ENCODE measurements around the gene CFAP157.
"Not testable (repeated sequence)": the region's sequence is repeated elsewhere in the genome, so short reads cannot be mapped to it uniquely, and the experiment has no call there.

CFAP157 gene

DNA sequence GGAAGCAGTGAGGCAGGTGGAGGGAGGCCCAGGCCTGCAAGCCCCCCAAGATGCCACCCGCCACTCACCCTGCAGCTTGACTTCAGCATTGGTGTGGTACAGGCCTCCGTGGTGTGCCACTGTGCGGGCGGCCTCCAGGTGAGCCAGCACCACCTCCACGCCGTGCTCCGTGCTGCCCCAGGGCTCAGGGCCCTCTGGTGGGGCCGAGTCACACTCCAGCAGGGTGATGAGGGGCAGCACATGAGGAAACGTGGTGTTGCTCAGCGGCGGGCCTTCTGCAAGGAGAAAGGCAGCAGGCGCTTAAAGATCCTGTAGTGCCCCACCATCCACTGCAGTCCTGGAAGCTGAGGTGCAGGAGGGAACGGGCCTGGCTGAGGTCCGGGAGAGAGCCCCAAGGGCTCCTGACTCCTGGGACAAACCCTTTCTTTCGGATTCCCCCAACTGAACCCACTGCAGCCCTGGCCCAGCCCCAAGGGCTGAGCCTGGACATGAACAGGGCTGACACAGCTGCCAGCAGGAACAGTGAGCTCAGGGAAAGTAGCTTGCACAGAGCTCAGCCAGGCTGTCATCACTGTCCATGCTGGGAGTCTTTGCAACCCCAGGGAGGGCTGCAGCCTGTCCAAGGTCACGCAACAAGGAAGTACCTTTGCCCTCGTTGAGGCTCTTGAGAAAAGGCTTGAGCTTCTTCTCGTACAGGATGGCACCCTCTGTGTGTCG, 33.0 kb downstream of the CFAP157 start:
- no peak for DNase-seq

DNA sequence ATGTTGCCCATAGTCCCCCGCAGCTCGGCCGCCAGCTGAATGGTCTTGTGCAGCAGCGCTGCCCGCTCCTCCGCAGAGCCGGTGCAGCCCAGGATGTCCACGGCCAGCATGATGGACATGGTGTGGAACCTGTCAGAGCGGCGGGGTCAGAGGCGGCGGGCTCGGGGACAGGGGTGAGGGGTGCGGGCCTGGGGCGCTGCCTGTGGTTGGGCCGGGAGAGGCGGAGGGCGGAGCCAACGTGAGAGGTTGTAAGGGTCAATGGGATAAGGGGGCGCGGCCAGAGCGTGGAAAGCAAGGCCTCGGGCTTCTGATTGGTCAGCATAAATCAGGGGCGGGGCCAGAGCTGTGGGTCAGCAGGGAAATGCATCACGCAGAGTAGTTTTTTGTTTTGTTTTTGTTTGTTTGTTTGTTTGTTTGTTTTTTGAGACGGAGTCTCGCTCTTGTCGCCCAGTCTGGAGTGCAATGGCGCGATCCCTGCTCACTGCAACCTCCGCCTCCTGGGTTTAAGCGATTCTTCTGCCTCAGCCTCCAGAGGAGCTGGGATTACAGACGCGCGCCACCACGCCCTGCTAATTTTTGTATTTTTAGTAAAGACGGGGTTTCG, 35.1 kb downstream of the CFAP157 start:
- DNase-seq, result no peak

DNA sequence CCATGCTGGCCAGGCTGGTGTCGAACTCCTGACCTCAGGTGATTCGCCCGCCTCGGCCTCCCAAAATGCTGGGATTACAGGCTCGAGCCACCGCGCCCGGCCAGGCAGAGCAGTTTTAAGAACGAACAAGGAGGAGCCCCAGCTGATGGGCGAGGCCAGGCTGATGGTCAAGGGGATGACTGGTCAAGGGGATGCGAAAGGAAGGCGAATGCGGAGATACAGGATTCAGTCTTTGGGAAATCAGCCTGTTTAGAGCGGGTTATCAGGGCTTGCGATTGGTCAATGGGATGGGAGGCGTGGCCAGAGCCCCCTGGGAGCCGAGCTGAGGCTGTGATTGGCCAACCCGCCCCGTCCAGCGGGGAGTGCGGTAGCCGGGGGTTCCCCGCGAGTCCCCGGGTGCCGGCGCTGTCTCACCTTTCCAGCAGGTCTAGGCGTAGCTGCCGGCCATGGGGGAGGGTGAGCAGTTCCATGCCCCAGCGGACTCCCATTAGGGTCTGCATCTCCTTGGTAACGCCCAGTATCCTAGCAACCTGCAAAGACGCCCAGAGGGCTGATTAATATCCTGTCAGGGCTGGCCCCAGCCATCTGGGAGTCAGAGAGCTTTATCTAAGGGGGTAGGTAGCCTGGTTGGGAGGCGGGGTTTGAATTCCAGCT, 35.8 kb downstream of the CFAP157 start:
- DNase-seq, result no peak

DNA sequence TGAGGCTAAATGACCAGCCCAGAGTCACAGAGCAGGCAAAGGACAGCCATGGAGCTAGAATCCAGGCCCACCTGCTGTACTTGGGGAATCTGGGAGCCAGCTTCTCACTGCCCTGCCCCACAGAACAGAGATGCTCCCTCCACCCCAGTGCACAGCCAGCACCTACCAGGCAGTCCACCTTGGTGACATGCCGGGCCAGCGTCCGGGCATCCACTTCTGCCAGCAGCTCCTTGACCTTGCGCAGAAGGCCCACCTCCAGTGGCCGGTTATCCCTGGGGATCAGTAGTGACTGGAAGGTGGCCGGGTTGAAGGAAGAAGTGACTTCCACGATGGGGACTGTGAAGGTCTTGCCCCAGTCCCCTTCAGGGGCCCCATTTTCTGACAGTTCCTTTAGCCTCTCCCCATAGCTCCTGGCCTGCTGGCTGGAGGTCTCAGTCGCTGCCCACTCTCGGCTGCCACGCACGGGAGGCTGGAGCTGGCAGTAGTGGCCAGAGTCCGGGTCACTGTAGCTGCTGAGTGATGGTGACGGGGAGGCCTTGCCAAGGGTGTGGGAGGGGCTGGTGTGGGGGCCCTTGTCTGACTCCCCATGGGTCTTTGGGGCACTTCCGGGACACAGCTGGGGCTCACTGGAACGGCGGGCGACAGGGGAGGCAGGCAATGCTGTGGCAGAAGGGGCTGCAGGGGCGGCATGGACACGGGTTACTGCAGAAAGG, 37.8 kb downstream of the CFAP157 start:
- no peak for DNase-seq

DNA sequence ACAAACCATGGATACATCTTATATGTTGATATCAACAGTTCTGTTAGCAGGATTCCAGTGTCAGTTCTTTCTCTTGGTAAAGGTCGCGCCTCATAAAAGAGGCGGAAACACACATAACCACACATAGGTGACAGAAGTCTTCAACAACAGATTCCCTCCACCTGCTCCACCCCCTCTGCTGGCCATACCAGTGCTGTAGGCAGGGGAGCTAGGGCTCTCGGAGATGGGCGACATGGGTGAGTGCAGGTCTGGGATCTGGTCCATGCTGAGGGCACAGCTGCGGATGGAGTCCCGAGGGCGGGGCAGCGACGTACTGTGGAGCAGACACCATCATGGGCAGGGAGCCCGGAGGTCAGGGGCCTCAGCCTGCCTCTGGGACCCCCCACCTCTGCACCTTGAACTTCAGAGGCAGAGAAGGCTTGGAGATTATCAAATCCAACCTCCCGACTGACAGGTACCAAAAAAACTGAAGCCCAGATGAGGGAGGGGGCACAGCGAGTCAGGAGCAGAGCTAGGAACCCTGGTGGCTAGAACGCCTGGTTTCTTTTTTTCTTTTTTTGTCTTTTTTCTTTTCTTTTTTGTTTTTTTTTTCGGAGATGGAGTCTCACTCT, 40.3 kb downstream of the CFAP157 start:
- DNase-seq, result no peak

DNA sequence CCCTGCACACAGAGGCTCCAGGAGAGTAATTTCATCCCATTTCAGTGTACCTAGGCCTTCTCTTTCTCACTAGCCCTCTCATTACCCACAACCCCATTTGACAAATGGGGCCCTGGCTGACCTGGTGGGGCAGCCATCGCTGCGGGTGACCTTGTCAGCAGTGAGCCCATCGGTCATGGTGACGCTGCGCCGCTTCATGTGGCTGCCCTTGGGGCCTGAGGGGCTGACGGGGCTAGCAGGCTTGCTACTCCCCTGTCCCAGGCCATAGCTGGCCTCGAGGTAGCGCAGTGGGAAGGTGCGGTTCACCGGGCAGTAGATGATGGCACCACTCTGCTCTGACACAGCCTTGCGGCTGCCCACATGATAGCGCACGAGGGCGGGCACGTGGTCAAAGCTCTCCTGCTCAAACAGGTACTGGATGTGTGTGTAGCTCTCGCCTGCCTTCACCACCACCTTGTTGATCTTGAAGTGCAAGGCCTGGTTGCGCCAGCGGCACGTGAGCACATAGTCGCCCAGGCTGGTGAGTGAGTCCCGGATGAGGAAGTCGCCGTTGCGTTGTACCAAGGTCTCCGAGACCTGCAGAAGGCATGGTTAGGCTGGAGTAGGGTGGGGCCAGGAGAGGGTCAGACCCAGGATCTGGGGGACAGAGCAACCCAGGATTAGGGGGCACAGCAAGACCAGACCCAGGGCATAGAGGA, 42.5 kb downstream of the CFAP157 start:
- DNase-seq, result no peak

DNA sequence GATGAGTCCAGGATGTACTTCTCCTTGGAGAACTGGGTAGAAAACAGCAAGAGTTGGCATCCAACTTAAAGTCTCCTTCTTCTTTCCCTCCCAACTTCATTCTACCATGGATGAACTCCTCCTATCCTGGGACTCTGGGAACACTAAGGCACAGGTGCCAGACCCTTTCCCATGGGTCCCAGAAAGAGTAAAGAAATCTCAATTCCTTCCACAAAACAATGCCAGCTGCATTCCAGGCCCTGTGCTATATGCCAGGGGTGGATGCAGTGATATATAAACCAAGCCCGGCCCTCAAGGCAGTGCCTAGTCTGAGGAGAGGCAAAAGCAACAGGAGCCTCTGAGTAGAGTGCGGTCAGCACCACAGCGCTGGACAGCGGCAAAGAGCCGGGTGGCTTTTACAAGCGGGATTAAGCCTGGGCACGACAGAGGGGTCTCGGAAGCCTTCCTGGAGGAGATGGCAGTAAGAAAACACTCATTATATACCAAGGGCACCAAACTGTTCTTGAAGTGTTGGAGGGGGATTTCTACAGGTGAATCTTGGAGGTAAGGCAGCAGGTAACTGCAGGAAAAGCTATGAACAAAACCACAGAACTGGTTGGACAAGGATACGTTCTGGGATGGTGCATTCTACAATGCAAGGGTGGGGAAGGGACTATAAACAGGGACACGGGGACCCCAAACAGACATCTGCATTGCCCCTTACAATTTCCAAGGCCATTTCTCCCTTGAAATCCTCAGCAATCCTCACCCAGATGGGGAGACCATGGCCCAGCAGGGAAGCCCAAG, 44.7 kb downstream of the CFAP157 start:
- DNase-seq, result no peak

DNA sequence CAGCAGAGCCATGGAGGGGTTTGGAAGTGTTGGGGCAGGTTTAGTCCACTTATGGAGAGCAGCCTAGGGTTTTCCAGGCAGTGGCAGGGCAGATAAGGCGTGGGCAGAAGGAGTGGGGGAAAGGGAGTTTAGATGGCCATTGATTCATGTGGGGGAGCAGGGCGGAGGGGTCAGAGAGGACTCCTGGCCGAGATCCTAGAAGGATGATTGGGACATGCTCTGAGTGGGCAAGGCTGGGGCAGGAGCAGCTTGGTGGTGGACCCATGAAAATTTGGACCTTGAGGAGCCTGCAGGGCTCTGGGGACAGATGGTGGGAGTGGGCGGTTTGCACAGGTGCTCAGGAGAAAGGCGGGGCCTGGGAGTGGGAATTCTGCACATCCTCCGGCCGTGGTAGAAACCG, 46.4 kb downstream of the CFAP157 start:
- DNase-seq, result no peak

DNA sequence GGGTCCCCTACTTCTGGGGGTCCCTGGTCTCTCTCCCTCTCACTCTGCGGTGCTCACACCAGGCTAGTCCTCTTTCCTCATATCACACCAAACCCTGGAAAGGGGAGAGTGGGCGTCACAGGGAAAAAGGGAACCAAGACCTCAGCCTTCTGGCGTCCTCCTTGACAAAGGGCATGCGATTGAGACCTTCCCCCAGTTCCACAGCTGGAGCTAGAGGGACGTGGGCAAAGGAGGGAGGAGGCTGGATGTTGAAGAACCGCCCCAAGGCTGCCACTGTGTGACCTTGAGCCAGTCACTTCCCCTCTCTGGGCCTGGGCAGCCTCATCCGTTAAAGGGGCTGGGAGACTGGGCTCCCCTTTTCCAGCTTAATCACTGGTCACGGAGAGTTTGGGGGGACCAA, 46.8 kb downstream of the CFAP157 start:
- DNase-seq, result no peak

DNA sequence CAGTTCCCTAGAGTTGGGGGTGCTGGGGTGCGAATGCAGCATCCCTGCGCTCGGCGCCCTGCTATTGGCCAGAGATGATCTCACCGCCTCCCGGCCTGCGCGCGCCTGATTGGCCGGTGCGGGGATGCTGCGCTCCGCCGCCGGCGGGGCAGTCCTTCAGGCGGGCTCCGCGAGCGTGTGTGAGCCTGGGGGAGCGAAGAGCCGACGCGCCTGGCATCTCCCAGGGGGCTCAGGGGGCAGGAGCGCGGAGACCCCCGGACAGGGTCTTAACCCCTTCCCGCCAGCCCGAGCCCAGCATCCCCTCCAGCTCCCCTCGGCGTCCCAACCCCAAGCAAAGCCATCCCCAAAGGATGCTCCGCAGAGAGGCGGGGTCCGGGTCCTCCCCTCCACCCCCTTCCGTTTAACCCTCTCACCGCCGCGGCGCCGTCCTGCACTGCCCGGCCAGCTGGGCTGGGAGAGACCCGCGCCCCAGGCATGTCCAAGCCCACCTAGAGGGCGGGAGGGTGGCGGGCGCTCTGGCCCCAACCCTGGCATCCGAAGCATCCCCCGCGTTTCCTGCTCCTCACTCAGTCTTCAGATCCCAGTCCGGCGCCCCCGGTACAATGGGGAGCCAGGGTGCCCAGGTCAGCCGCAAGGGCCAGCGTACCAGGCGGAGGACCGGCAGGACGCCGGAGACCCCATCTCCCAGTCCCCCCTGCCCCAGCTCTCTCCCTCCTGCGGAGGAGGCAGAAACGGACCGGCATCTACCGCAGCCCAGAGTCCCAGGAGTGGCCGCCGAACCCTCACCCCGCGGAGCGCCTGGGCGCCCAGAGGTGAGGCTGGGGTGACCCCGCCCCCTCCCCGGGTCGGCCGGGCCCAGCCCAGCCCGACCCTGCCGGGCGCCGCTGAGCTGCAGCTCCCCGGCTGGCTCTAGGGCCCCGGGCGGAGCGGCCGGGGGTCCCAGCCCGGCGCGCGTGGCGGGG, 47.6 kb downstream of the CFAP157 start:
- no peak for DNase-seq

DNA sequence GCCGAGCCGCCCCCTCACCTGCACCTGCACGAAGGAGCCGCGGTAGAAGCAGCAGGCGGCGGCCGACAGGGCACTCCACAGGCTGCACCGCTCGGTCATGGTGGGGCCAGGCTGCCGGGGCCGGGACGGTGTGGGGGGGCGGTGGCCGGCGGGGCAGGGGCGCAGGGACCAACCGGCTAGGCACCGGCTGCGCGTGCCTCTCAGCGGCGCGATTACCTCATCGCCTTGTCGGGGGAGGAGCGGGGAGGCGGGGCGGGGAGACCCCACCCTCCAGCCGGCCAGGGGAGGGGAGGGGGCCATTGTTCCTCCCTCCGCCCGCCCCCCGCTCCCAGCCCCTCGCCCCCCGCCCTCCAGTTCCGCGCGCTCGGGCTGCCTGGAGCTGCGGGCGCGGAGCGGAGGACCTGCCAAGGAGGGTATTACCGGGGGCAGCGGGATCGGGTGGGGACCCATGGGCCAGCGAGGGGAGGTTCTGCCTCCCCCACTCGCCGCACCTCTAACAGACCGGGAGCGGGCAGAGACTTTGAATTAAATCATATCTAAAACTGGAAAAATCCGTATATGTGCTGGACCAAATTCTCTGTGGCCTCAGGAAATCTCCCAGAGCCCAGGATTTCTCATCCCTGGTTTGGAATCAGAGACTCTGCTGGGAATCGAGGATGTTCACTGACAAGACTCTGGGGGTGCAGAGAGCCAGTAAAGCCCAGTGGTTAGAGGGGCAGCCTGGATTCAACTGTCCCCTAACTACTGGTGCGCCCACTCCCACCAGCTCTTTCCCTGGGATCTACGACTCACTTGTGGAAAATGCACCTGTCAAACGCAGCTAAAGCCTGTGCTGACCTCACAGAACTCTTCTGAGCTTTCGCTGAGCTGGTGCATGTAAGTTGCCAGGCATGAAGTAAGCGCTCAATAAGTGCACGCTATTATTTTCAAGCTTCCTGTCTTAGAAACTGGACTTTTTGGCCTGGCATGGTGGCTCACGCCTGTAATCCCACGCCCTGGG, 48.6 kb downstream of the CFAP157 start:
- DNase-seq, result no peak

DNA sequence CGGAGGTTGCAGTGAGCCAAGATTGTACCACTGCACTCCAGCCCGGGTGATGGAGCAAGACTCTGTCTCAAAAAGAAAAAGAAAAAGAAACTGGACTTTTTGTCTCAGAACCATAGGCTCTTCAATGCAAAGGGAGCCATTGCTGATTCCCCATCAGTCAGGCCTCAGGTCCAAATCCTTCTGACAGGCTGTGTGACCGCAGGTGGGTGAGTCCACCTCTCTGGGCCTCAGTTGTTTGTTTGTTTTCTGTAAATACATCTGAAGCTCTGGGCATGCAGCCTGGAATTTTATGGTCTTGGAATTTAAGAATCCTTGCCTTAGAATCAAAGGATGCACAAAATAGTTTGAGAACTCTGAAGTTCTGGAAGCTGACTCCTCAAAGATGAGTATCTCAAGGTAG, 49.4 kb downstream of the CFAP157 start:
- DNase-seq, result no peak

DNA sequence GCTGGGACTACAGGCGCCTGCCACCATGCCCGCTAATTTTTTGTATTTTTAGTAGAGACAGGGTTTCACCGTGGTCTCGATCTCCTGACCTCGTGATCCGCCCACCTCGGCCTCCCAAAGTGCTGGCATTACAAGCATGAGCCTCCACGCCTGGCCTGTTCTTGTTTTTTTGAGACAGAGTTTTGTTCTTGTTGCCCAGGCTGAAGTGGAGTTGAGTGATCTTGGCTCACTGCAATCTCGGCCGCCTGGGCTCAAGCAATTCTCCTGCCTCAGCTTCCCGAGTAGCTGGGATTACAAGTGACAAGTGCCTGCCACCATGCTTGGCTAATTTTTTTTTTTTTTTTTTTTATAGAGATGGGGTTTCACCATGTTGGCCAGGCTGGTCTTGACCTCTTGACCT, 50.0 kb downstream of the CFAP157 start:
- not testable (repeated sequence) for DNase-seq

DNA sequence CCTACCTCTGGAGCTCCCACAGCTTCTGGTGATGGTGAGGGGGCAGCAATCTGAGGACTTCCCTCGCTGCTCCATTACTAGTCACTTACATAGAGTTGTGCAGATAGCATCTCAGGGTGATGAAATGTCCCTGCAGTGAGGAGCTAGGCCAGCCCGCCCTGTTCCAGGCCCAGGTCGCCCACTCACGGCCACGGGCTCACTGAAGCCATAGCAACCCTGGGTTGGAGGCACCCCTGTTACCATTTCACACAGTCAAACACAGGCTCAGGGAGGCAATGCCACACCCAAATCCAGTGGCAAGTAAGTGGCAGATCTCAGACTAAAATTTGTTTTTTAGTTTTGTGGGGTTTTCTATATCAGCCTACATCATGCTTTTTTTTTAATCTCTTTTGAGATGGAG, 52.1 kb downstream of the CFAP157 start:
- DNase-seq, result no peak

DNA sequence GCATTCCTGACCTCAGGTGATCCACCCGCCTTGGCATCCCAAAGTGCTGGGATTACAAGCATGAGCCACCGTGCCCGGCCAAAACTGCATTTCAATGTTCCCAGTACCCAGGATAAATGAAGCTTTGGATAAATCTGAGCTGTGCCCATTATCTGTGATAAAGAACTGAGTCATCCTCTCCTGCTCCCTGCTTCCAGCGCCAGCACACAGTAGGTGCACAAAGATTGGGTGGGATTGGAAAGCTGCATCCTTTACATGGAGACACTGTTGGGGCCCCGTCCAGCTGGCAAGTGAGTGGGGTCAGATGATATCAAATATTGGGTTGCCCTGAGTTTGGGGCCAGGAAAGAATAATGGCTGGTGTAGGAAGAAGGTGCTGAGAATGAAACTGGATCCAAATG, 54.3 kb downstream of the CFAP157 start:
- DNase-seq, result no peak

DNA sequence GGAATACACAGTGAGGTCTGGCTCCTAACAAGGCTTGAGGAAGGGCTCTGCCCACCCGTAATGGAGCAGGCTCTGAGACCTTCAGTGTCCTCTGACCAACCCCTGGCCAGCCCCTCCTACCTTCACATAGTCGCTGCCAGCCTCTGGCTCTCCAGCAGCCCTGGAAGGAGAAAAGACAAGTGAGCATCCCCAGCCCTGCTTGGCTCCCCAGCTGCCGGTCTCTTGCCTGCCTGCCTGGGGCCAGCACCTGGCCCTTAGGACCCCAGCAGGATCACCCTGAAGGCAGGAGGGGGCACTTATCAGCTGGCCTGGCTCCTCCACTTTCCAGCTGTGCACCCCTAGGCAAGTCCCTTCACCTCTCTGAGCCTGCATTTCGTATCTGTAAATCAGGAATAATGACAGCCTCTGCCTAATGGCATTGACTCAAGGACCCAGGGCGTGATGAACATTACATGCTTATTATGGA, 54.7 kb downstream of the CFAP157 start:
- DNase-seq, result no peak

DNA sequence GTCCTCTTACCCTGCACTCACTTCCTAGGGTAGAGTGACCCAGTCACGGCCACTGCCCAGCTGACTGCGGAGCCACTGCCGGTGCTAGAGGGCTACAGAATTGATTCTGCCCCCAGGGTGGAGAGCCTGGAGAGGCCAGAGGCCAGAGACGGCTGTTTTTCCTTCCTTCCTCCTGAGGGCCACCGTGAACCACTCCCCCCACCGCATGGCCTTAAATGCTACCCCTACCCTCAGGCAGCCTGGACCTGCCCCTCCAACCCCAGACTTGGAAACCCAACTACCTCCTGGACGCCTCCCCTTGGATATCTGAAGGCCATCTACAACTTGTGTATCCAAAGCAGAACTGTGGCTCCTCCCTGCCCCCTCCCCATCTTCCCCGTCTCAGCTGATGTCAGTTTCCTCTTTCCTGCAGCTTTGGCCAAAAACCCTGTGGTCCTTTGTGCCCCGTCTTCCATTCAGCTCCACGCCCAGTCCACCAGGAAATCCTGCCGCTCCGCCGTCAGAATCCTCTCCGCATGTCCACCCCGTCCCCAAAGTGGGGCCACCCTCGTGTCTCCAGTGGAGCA, 55.4 kb downstream of the CFAP157 start:
- DNase-seq, result no peak

DNA sequence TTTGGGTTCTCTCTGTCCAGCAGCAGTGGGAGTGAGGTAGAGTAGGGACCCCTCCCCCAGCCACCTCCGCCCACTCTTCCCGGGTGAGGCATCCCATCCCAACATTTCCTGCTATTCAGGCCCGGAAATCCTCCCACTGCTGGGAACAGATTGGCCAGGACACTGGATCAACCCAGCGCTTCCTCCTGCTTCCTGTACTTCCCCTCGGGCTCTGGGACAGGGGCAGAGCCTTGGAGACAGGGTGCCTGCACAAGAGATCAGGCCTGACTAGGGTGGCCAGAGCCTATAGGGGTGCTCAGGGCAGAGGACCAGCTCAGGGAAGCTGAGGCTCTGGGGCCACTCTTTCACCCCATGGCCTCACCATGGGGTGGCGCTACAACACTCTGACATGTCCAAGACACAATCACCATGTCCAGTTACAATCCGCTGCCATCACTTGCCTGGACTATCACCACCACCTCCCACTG, 57.2 kb downstream of the CFAP157 start:
- no peak for DNase-seq

DNA sequence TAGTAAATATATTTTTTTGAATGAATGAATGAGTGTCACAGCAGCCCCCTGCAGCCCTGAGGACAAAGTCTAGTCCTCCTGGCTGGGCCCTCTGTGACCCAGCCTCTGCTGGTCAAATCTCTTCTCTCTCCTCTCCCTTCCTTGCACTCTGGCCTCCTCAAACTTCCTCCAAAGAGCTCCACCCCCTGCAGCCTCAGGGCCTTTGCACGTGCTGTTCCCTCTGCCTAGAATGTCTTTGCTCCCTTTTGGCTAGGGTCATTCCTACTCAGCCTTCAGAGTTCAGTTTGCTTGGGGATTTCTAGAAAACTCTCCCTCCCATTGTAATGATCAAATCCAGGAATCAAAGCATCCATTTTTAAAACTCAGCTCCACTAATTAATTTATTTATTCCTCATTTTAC, 58.6 kb downstream of the CFAP157 start:
- no peak for DNase-seq

Data from activated T-cell treated with anti-CD3 and anti-CD28 coated beads for 4 hours (primary cell).